ENCODE data around the gene ZNF850.

ZNF850 gene

GRCh38 chr19:36687214-36688056, 85.2 kb downstream of the ZNF850 start, which contains the start of gene ZNF567:
ZNF567 (plus strand) TSS chr19:36687612; CDS start chr19:36694868, 7,256 bp downstream.
- DNase-seq, result peak; percentile 87

DNA sequence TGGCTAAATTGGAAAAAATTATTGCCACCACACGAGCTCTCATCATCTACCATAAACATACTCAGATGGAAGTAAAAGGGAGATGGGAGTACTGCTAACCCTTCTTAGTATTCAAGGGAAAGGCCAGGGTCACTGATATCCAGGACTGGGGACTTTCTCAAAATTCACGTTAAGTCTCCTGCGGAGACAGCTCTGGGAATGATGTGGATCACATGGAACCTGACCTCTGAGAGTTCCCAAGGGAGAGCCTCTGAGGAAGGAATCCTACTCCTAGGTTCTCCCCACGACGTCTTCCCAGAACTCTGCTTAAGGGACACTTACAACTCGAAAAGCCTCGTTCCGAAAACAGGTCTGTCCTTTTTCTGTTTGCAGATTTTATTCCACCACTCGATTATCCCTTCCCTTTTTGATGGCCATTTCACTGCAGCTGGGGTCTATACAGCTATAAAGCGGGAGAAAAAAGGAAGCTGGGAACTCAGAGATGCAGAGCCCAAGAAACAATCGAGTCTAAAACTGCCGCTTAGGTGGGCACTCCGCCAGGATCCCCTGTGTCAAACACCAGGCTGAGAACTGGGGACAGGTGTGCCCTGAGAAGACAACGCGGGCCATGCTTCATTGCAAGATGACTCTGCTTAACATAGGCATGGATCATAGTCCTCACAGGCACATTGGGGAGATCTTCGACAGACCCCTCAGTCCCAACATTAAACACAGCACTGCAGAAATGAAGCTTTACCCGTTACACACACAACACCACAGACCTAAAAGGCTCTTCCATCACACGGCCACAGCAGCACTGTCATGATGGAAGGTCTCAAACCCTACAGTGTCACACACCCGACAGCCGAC, 86.0 kb downstream of the ZNF850 start:
- DNase-seq, result no peak

DNA sequence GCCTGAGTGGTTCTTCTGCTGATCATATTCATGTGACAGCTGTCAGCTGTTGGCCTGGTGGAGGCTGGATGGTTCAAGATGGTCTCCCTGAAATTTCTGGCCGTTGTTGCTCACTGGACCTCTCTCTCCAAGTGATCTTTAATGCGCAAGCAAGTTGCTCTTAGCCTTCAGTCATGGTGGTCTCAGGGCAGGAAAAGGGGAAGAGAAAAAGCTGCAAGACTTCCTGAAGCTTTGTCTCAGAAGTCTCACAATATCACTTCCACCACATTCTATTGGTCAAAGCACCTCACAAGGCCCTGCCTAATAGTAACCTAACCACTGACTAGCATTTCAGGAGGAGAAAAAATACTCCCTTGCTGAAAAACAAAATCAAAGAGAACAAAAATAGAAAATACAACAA, 86.8 kb downstream of the ZNF850 start:
- DNase-seq, result no peak

DNA sequence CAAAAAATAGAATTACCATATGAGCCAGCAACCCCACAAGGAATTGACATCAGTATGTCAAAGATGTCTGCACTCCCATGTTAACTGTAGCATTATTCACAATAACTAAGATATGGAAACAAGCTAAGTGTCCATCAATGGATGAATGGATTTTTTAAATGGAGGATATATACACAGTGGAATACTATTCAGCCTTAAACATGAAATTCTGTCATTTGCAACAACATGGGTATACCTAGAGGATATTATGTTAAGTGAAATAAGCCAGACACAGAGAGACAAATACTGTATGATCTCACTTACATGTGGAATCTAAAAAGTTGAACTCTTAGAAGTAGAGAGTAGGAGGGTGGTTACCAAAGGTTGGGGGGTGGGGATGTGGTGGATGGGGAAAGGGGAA, 93.2 kb downstream of the ZNF850 start:
- DNase-seq, result no peak

DNA sequence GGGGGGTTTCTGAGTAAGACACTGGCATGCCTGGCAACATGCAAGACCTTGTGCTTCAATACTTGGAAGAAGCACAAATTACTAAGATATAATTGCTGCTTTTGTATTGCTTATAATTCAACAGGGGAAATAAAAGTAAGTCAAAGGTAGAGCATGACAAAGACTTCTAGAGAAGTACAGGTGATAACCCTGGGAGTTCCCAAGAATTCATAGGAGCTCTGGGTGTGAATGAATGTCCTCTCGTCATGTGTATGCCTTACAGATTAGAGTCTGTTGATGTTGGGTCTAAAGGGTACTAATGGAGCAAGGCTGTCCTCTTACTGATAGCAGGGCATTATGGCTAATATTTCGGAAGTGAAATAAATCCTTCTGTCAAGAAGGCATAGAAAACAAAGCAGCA, 98.4 kb downstream of the ZNF850 start:
- DNase-seq, result no peak

GRCh38 chr19:36672368-36672767, 100.2 kb downstream of the ZNF850 start:
- no peak for DNase-seq

GRCh38 chr19:36668646-36669045, 104.0 kb downstream of the ZNF850 start:
- no peak for DNase-seq

DNA sequence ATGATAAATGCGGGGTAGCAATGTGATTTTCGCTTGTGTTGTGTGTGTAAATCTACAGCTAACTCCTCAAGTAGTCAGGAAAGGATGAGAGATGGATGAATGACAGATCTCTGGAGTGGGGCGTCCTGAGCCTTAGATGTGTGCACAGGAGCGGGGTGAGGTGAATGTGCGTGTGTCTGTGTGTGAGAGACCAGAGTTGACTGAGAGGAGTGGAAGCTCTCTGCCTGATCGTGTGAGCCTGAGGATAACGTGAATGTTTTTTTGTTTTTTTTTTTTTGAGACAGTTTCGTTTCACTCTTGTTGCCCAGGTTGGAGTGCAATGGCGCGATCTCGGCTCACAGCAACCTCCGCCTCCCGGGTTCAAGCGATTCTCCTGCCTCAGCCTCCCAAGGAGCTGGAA, 106.8 kb downstream of the ZNF850 start:
- no peak for DNase-seq

All from NCI-H2029 treated with DMSO at 0.1 percent for 48 hours (cell line).